Left lung (tissue), 10 donors: ENCODE measurements around the gene BLMH. TPM values are rescaled to one million over a fixed set of nuclear protein-coding genes. Genes with fewer than 3 reads are reported as not detected.

Experiments
- ATAC-seq: fragments of 200-7000 bp; cut with Tn5 transposase; one replicate; pipeline ENCODE4 v1.9.1; 2020; ENCODE audit warnings: moderate library complexity
- DNase-seq, 4 donors: peaks; one replicate each; pipeline ENCODE4 v3.0.0-alpha.2; 2013 to 2020
- H3K27ac ChIP-seq, 2 donors: fragments of 200-600 bp; sonication (generic) in 1 of 2; one replicate each; pipeline versions ENCODE4 v1.5.0 to v1.8.0; 2020 to 2021
- H3K27me3 ChIP-seq, 2 donors: fragments of 200-600 bp; sonication (generic) in 1 of 2; one replicate each; pipeline versions ENCODE4 v1.5.0 to v1.8.0; 2020 to 2021
- H3K36me3 ChIP-seq, 2 donors: fragments of 200-600 bp; sonication (generic) in 1 of 2; one replicate each; pipeline versions ENCODE4 v1.5.0 to v1.8.0; 2020 to 2021
- H3K4me1 ChIP-seq, 2 donors: fragments of 200-600 bp; one replicate each; pipeline ENCODE4 v1.8.0; 2021
- H3K4me3 ChIP-seq, 2 donors: fragments of 200-600 bp; sonication (generic) in 1 of 2; one replicate each; pipeline versions ENCODE4 v1.5.0 to v1.8.0; 2020 to 2021; ENCODE audit warnings: mild to moderate bottlenecking in 1 of 2
- H3K9me3 ChIP-seq, 2 donors: fragments of 200-600 bp; sonication (generic) in 1 of 2; one replicate each; pipeline versions ENCODE4 v1.5.0 to v1.8.0; 2020 to 2021
- CTCF ChIP-seq, 2 donors: fragments of 200-600 bp; sonication (generic) in 1 of 2; IDR thresholded peaks; one replicate each; pipeline versions ENCODE4 v1.5.0 to v1.8.0; 2021; ENCODE audit warnings: antibody characterized with exemption in 2 of 2
- intact Hi-C, 2 donors: fragments of 100-400 bp; cut with DNase I; formaldehyde crosslinking; loops; one replicate each; pipeline versions ENCODE4 v1.11.2 to v1.14.2; 2022
- polyA plus RNA-seq, 6 donors: library from polyadenylated mRNA; unstranded; fragments of 120-200 nt; gene quantifications; one replicate each; pipeline ENCODE4 v1.2.1, GENCODE V29; 2013; ENCODE audit not compliant: insufficient read length in 6 of 6
- total RNA-seq, 2 donors: library from RNA; stranded (reverse); fragmentation: NEBNext Ultra II Directional; extraction: Animal tissue kit (Norgen Biotek cat#: 25700); gene quantifications; one replicate each; pipeline ENCODE4 v1.2.1, GENCODE V29; 2021
- donor health status: DM: no; HTN: yes; CAD: no.
- donor health status: DM: no; HTN: no; CAD: no.

Gene BLMH
- total and polyA plus RNA-seq, 8 donors, result 30.0 to 77.3 (median 68.8) TPM

GRCh38 chr17:30238003-30238344, 53.8 kb downstream of the BLMH start:
- H3K27ac ChIP-seq, result peak overlapping the region in 1 of 2 donors; percentile 45
- peak overlapping the region in 1 of 2 donors; percentile 13 for H3K4me3 ChIP-seq
- intact Hi-C loops, result no loop called here
- no peaks in the 10 kb centered on the region for H3K36me3 ChIP-seq
- no peaks in the 10 kb centered on the region for H3K9me3 ChIP-seq
- H3K4me1 ChIP-seq, result peaks cover 7 to 36% of the 10 kb centered on the region in 2 donors
- H3K27me3 ChIP-seq, result peaks cover 31 to 63% of the 10 kb centered on the region in 2 donors
- DNase-seq, result no peak
- no peak for ATAC-seq
- no peak for TF ChIP-seq CTCF (IDR thresholded peaks at IDR 0.05)

GRCh38 chr17:30237296-30238002, 54.3 kb downstream of the BLMH start:
- H3K27me3 ChIP-seq, result peaks cover 31 to 68% of the 10 kb centered on the region in 2 donors
- intact Hi-C loops, result no loop called here
- H3K27ac ChIP-seq, result peak overlapping the region in 1 of 2 donors; percentile 45
- peak overlapping the region in 1 of 2 donors; percentile 13 for H3K4me3 ChIP-seq
- H3K9me3 ChIP-seq, result no peaks in the 10 kb centered on the region
- ATAC-seq (peak; percentile 8), DNase-seq (no peak)
- no peaks in the 10 kb centered on the region for H3K36me3 ChIP-seq
- H3K4me1 ChIP-seq, result peaks cover 7 to 36% of the 10 kb centered on the region in 2 donors
- TF ChIP-seq CTCF (IDR thresholded peaks at IDR 0.05), result no peak

- Histone ChIP-seq H3K4me3 (peak overlapping the region in 1 of 2 donors; percentile 24), H3K36me3 (no peaks in the 10 kb centered on the region), H3K4me1 (peaks cover 7 to 36% of the 10 kb centered on the region in 2 donors), H3K27ac (peak overlapping the region in 1 of 2 donors; percentile 58), H3K9me3 (no peaks in the 10 kb centered on the region), H3K27me3 (peaks cover 31 to 68% of the 10 kb centered on the region in 2 donors)
- ATAC-seq, result peak; percentile 75
- TF ChIP-seq CTCF (IDR thresholded peaks at IDR 0.05), result no peak
- intact Hi-C loops, result no loop called here
- DNase-seq, result peak in 3 of 4 donors; percentile 48 to 89 (median 53)
Measured at GRCh38 chr17:30236766-30237165, 55.0 kb downstream of the BLMH start.

GRCh38 chr17:30236297-30236624, 55.5 kb downstream of the BLMH start:
- no peak for TF ChIP-seq CTCF (IDR thresholded peaks at IDR 0.05)
- peaks cover 31 to 68% of the 10 kb centered on the region in 2 donors for H3K27me3 ChIP-seq
- DNase-seq (no peak), ATAC-seq (no peak)
- peaks cover 7 to 36% of the 10 kb centered on the region in 2 donors for H3K4me1 ChIP-seq
- H3K27ac ChIP-seq, result peak overlapping the region; percentile 0 to 58
- no peaks in the 10 kb centered on the region for H3K36me3 ChIP-seq
- no peaks in the 10 kb centered on the region for H3K9me3 ChIP-seq
- peak overlapping the region; percentile 24 to 39 for H3K4me3 ChIP-seq
- intact Hi-C loops, result no loop called here

- DNase-seq (peak in 1 of 4 donors; percentile 37), ATAC-seq (peak; percentile 43)
- Histone ChIP-seq H3K9me3 (no peaks in the 10 kb centered on the region), H3K36me3 (no peaks in the 10 kb centered on the region), H3K4me1 (peaks cover 7 to 42% of the 10 kb centered on the region in 2 donors), H3K27me3 (peaks cover 31 to 68% of the 10 kb centered on the region in 2 donors), H3K27ac (peak within 1 kb of the TSS; percentile 0 to 58), H3K4me3 (peak within 1 kb of the TSS; percentile 24 to 39)
- intact Hi-C loops, result no loop called here
- no peak for TF ChIP-seq CTCF (IDR thresholded peaks at IDR 0.05)
Measured at GRCh38 chr17:30235386-30236296, 56.1 kb downstream of the BLMH start, which contains the start of gene SLC6A4. TSS of gene SLC6A4 (minus strand) at chr17:30235697. CDS start at chr17:30221958, 13,739 bp downstream.
